Keratinocyte (primary cell): ENCODE measurements around the gene KCNN3. TPM values are rescaled to one million over a fixed set of nuclear protein-coding genes. Genes with fewer than 3 reads are reported as not detected.
"Not testable (repeated sequence)": the region's sequence is repeated elsewhere in the genome, so short reads cannot be mapped to it uniquely, and the experiment has no call there.

ENCODE experiments used
- DNase-seq: peaks from one replicate; pipeline ENCODE4 v3.0.0-alpha.2; 2011; ENCODE audit warnings: low read depth, missing footprints, low spot score
- FAIRE-seq: peaks from 2 replicates; lab custom pipeline; 2011; peaks lifted over from hg19 to GRCh38; lab: Jason Lieb, UNC
- H2AFZ ChIP-seq: 2 replicates; pipeline ENCODE4 v1.6.0; 2012; ENCODE audit warnings: low read length, control low read depth, inconsistent platforms; ENCODE audit not compliant: control insufficient read depth
- H3K27ac ChIP-seq: 2 replicates; pipeline ENCODE4 v1.5.1; 2011; ENCODE audit warnings: low read length; ENCODE audit not compliant: control insufficient read depth, insufficient read depth
- H3K27me3 ChIP-seq: 3 replicates; pipeline ENCODE4 v1.6.0; 2011; ENCODE audit warnings: low read length; ENCODE audit not compliant: control insufficient read depth, insufficient read depth; ENCODE audit errors: extremely low read depth
- H3K36me3 ChIP-seq, 2 experiments: 2 replicates in 1 of 2; 3 replicates in 1 of 2; pipeline ENCODE4 v1.5.1; 2011; ENCODE audit warnings: low read length in 2 of 2, mild to moderate bottlenecking in 1 of 2; ENCODE audit not compliant: control insufficient read depth in 2 of 2, insufficient read depth in 2 of 2; ENCODE audit errors: extremely low read depth in 1 of 2
- H3K4me1 ChIP-seq: 3 replicates; pipeline ENCODE4 v1.5.1; 2011; ENCODE audit warnings: low read length; ENCODE audit not compliant: control insufficient read depth, insufficient read depth; ENCODE audit errors: extremely low read depth
- H3K4me2 ChIP-seq: 3 replicates; pipeline ENCODE4 v1.6.0; 2011; ENCODE audit warnings: low read depth, low read length; ENCODE audit not compliant: control insufficient read depth, insufficient read depth; ENCODE audit errors: extremely low read depth
- H3K4me3 ChIP-seq, 3 experiments: fragments of 200-600 bp in 1 of 3; sonication (generic) in 1 of 3; 2 replicates in 2 of 3; 3 replicates in 1 of 3; pipeline ENCODE4 v1.5.1; 2011 to 2016; ENCODE audit warnings: low read length in 3 of 3, mild to moderate bottlenecking in 3 of 3, control low read depth in 2 of 3, inconsistent platforms in 1 of 3, low read depth in 1 of 3, mixed read lengths in 1 of 3, mixed run types in 1 of 3, moderate library complexity in 1 of 3; ENCODE audit not compliant: control insufficient read depth in 2 of 3, insufficient read depth in 2 of 3; ENCODE audit errors: extremely low read depth in 1 of 3
- H3K79me2 ChIP-seq: 2 replicates; pipeline ENCODE4 v1.6.0; 2012; ENCODE audit warnings: low read length; ENCODE audit not compliant: control insufficient read depth, insufficient read depth
- H3K9ac ChIP-seq: 3 replicates; pipeline ENCODE4 v1.6.0; 2011; ENCODE audit warnings: low read length; ENCODE audit not compliant: control insufficient read depth, insufficient read depth; ENCODE audit errors: extremely low read depth
- H3K9me1 ChIP-seq: 3 replicates; pipeline ENCODE4 v1.6.0; 2011; ENCODE audit warnings: low read length; ENCODE audit not compliant: control insufficient read depth, insufficient read depth; ENCODE audit errors: extremely low read depth
- H3K9me3 ChIP-seq: 2 replicates; pipeline ENCODE4 v1.5.1; 2012; ENCODE audit warnings: low read depth, low read length; ENCODE audit not compliant: control insufficient read depth
- H4K20me1 ChIP-seq: 3 replicates; pipeline ENCODE4 v1.6.0; 2011; ENCODE audit warnings: low read length; ENCODE audit not compliant: control insufficient read depth, insufficient read depth; ENCODE audit errors: extremely low read depth
- dilution Hi-C: fragments of 300-500 bp; cut with MboI; formaldehyde crosslinking; loops from one replicate; pipeline ENCODE4 v1.7.0; 2020; ENCODE audit warnings: low sequenced_read_pairs; ENCODE audit not compliant: extremely low pct_ligation_motif_present
- polyA plus RNA-seq, 5 experiments: library from polyadenylated mRNA; depleted of rRNA in 3 of 5; stranded (reverse) in 3 of 5; stranded (forward) in 1 of 5; unstranded in 1 of 5; fragments of >200 nt; gene quantifications; 1 replicate in 1 of 5; 2 replicates in 3 of 5; 3 replicates in 1 of 5; pipeline versions ENCODE4 v1.2.1 to v1.2.3, GENCODE V29; 2011 to 2012; ENCODE audit warnings: missing spikeins in 2 of 5, low read depth in 1 of 5, low replicate concordance in 1 of 5

KCNN3 gene
- polyA plus RNA-seq, 1 donor (not counting 4 experiments of a cell fraction or from before 2014, with no cell fraction given) = 0.05 TPM

DNA sequence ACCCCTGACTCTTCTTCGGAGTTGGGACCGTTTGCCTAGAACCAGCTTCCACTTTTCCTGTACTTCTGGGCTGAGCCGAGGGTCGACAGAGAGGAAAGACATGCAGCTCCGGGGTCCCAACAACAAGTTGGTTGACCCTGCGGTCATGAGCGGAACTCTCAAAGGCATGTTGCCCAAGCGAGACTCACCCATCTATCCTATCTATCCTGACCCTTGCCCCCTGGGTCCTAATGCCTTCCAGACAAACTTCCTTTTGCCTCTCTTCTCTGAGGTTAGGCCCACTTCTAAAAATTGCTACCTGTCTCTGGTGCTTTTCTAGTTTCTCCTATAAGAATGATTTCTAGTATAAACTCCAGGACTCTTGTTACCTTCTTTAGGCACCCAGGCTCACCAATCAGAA is 197.8 kb downstream of the KCNN3 start:
- H3K36me3 ChIP-seq, dilution Hi-C loops, FAIRE-seq, DNase-seq, H2AFZ ChIP-seq, H3K4me2 ChIP-seq, H3K4me1 ChIP-seq, H3K27me3 ChIP-seq, H3K27ac ChIP-seq, H3K79me2 ChIP-seq, H4K20me1 ChIP-seq, H3K4me3 ChIP-seq, H3K9me1 ChIP-seq, H3K9ac ChIP-seq, H3K9me3 ChIP-seq: not testable (repeated sequence)

DNA sequence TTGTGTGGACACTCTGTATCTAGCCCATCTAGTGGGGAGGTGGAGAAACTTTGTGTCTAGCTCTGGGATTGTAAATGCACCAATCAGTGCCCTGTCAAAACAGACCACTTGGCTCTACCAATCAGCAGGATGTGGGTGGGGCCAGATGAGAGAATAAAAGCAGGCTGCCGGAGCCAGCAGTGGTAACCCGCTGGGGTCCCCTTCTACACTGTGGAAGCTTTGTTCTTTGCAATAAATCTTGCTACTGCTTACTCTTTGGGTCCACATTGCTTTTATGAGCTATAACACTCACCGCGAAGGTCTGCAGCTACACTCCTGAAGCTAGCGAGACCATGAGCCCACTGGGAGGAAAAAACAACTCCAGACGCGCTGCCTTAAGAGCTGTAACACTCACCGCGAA is 198.7 kb downstream of the KCNN3 start:
- H3K4me3 ChIP-seq, dilution Hi-C loops, H3K4me1 ChIP-seq, H3K27me3 ChIP-seq, H3K27ac ChIP-seq, H3K4me2 ChIP-seq, DNase-seq, H3K9ac ChIP-seq, H3K79me2 ChIP-seq, H4K20me1 ChIP-seq, H3K9me3 ChIP-seq, H2AFZ ChIP-seq, H3K9me1 ChIP-seq, FAIRE-seq, H3K36me3 ChIP-seq: not testable (repeated sequence)

DNA sequence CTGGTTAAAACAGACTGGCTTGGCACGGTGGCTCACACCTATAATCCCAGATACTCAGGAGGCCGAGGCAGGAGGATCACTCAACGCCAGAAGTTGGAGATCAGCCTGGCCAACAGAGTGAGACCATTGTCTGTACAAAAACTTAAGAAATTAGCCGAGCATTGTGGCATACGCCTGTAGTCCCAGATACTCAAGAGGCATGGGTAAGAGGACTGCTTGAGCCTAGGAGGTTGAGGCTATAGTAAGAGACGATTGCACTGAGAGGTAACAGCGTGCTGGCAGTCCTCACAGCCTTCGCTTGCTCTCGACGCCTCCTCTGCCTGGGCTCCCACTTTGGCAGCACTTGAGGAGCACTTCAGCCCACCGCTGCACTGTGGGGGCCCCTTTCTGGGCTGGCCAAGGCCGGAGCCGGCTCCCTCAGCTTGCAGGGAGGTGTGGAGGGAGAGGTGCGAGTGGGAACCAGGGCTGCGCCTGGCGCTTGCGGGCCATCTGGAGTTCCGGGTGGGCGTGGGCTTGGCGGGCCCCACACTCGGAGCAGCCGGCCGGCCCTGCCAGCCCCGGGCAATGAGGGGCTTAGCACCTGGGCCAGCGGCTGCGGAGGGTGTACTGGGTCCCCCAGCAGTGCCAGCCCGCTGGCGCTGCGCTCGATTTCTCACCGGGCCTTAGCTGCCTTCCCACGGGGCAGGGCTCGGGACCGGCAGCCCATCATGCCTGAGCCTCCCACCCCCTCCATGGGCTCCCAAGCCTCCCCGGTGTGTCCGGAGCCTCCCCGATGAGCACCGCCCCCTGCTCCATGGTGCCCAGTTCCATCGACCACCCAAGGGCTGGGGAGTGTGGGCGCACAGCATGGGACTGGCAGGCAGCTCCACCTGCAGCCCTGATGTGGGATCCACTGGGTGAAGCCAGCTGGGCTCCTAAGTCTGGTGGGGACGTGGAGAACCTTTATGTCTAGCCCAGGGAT is 199.5 kb downstream of the KCNN3 start:
- H3K9me1 ChIP-seq, H3K36me3 ChIP-seq, dilution Hi-C loops, FAIRE-seq, H3K9ac ChIP-seq, H3K9me3 ChIP-seq, H4K20me1 ChIP-seq, H3K4me2 ChIP-seq, DNase-seq, H3K27me3 ChIP-seq, H2AFZ ChIP-seq, H3K27ac ChIP-seq, H3K4me3 ChIP-seq, H3K79me2 ChIP-seq, H3K4me1 ChIP-seq: not testable (repeated sequence)
